PC-9 (cell line): ENCODE results near the gene PURB. TPM values are rescaled to one million over a fixed set of nuclear protein-coding genes. Genes with fewer than 3 reads are reported as not detected.

Source experiments
- BruUV-seq: library from RNA; stranded (reverse); fragments of 400-500 nt; replicated peaks from 2 replicates; lab custom pipeline; 2021; lab: Mats Ljungman, UMichigan
- CTCF ChIA-PET: fragments of 300-600 bp; sonication (Branson Sonifier 250); formaldehyde crosslinking; loops from one replicate; lab custom pipeline; 2022; ENCODE audit warnings: antibody characterized with exemption; lab: Charles Lee
- POLR2A ChIA-PET: fragments of 300-600 bp; sonication (Branson Sonifier 250); formaldehyde crosslinking; loops from one replicate; lab custom pipeline; 2022; ENCODE audit warnings: antibody characterized with exemption; ENCODE audit not compliant: unreplicated experiment; lab: Charles Lee
- DNase-seq, 2 experiments: peaks; one replicate each; pipeline versions ENCODE4 v3.0.0 to v3.0.0-alpha.2; 2015 to 2022; ENCODE audit warnings: mixed read lengths in 1 of 2
- H2AFZ ChIP-seq: fragments of 200-600 bp; sonication (generic); 2 replicates; pipeline ENCODE4 v1.8.1; 2017; ENCODE audit warnings: antibody characterized with exemption
- H3F3A ChIP-seq: fragments of 200-600 bp; sonication (generic); 2 replicates; pipeline ENCODE4 v1.8.1; 2017; ENCODE audit warnings: antibody characterized with exemption, mild to moderate bottlenecking, low read depth; ENCODE audit not compliant: insufficient read depth
- H3K27ac ChIP-seq: fragments of 200-600 bp; sonication (generic); 2 replicates; pipeline ENCODE4 v1.6.1; 2016; ENCODE audit warnings: mixed run types
- H3K27me3 ChIP-seq: fragments of 200-600 bp; sonication (generic); 2 replicates; pipeline ENCODE4 v1.6.1; 2016; ENCODE audit warnings: low read depth, mixed run types; ENCODE audit not compliant: insufficient read depth
- H3K36me3 ChIP-seq: fragments of 200-600 bp; sonication (generic); 2 replicates; pipeline ENCODE4 v1.6.1; 2016; ENCODE audit warnings: low read depth, mixed run types
- H3K4me1 ChIP-seq: fragments of 200-600 bp; sonication (generic); replicated peaks from 2 replicates; pipeline ENCODE4 v1.6.1; 2016; ENCODE audit warnings: mixed run types; ENCODE audit not compliant: insufficient read depth
- H3K4me2 ChIP-seq: fragments of 200-600 bp; sonication (generic); 2 replicates; pipeline ENCODE4 v1.6.1; 2017; ENCODE audit warnings: mixed run types
- H3K4me3 ChIP-seq: fragments of 200-600 bp; sonication (generic); 2 replicates; pipeline ENCODE4 v1.6.1; 2016; ENCODE audit warnings: mixed run types
- H3K79me2 ChIP-seq: fragments of 200-600 bp; sonication (generic); 2 replicates; pipeline ENCODE4 v1.6.1; 2017; ENCODE audit warnings: low read depth, mixed run types
- H3K9me2 ChIP-seq: fragments of 200-600 bp; sonication (generic); 2 replicates; pipeline ENCODE4 v1.8.1; 2017; ENCODE audit warnings: mild to moderate bottlenecking; ENCODE audit not compliant: insufficient read depth
- H3K9me3 ChIP-seq: fragments of 200-600 bp; sonication (generic); 2 replicates; pipeline ENCODE4 v1.8.1; 2016; ENCODE audit warnings: low read depth; ENCODE audit not compliant: insufficient read depth
- H4K20me1 ChIP-seq: fragments of 200-600 bp; sonication (generic); 2 replicates; pipeline ENCODE4 v1.8.1; 2017; ENCODE audit not compliant: insufficient read depth
- EZH2 ChIP-seq: fragments of 200-600 bp; sonication (generic); IDR thresholded peaks from 2 replicates; pipeline ENCODE4 v1.8.0; 2017; ENCODE audit warnings: antibody characterized with exemption, low read depth
- intact Hi-C: fragments of 100-400 bp; cut with micrococcal nuclease; formaldehyde crosslinking; loops from one replicate; pipeline ENCODE4 v1.10.0; 2022; ENCODE audit not compliant: unreplicated experiment
- total RNA-seq: library from RNA; stranded (reverse); gene quantifications from 2 replicates; pipeline ENCODE4 v1.2.3, GENCODE V29; 2021
- TF ChIP-seq, protein P1 (sequence below): fragments of 200-600 bp; sonication (generic); conservative IDR thresholded peaks from 2 replicates; pipeline ENCODE4 v1.6.1; 2017; ENCODE audit warnings: mixed run types, antibody characterized with exemption, mild to moderate bottlenecking, moderate library complexity

Gene PURB
- total RNA-seq, 1 experiment from 2014 or later, result 38.2 TPM

- H3K79me2 ChIP-seq, result no peaks in the 10 kb centered on the region
- H3K4me2 ChIP-seq, result no peak overlapping the region
- no peak overlapping the region for H2AFZ ChIP-seq
- no peak overlapping the region for H3K4me3 ChIP-seq
- TF ChIP-seq, protein P1, sequence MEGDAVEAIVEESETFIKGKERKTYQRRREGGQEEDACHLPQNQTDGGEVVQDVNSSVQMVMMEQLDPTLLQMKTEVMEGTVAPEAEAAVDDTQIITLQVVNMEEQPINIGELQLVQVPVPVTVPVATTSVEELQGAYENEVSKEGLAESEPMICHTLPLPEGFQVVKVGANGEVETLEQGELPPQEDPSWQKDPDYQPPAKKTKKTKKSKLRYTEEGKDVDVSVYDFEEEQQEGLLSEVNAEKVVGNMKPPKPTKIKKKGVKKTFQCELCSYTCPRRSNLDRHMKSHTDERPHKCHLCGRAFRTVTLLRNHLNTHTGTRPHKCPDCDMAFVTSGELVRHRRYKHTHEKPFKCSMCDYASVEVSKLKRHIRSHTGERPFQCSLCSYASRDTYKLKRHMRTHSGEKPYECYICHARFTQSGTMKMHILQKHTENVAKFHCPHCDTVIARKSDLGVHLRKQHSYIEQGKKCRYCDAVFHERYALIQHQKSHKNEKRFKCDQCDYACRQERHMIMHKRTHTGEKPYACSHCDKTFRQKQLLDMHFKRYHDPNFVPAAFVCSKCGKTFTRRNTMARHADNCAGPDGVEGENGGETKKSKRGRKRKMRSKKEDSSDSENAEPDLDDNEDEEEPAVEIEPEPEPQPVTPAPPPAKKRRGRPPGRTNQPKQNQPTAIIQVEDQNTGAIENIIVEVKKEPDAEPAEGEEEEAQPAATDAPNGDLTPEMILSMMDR, result no peak
- no peak for TF ChIP-seq EZH2
- H4K20me1 ChIP-seq, result no peaks in the 10 kb centered on the region
- no peaks in the 10 kb centered on the region for H3K27me3 ChIP-seq
- H3K36me3 ChIP-seq, result no peaks in the 10 kb centered on the region
- DNase-seq, result no peak
- ChIA-PET POLR2A (no interaction called here), CTCF (no interaction called here)
- no peaks in the 10 kb centered on the region for H3K9me3 ChIP-seq
- H3F3A ChIP-seq, result peaks cover 6% of the 10 kb centered on the region
- intact Hi-C loops, result no loop called here
- no peaks in the 10 kb centered on the region for H3K4me1 ChIP-seq
- BruUV-seq, result no TSS peak
- H3K27ac ChIP-seq, result no peak overlapping the region
- H3K9me2 ChIP-seq, result no peaks in the 10 kb centered on the region
Measured at GRCh38 chr7:44894888-44895580, 9.7 kb upstream of the PURB start.

GRCh38 chr7:44893710-44894234 is 8.4 kb upstream of the PURB start:
- Histone ChIP-seq H3K27ac (no peak overlapping the region), H3F3A (no peaks in the 10 kb centered on the region), H3K79me2 (no peaks in the 10 kb centered on the region), H4K20me1 (no peaks in the 10 kb centered on the region), H3K4me3 (no peak overlapping the region), H3K9me3 (no peaks in the 10 kb centered on the region), H3K36me3 (no peaks in the 10 kb centered on the region), H2AFZ (no peak overlapping the region), H3K4me1 (no peaks in the 10 kb centered on the region), H3K4me2 (no peak overlapping the region), H3K27me3 (no peaks in the 10 kb centered on the region), H3K9me2 (no peaks in the 10 kb centered on the region)
- ChIA-PET CTCF (no interaction called here), POLR2A (no interaction called here)
- DNase-seq, result no peak
- BruUV-seq, result no TSS peak
- intact Hi-C loops, result no loop called here
- TF ChIP-seq, protein P1, result no peak
- TF ChIP-seq EZH2, result no peak

GRCh38 chr7:44891791-44892190 is 6.5 kb upstream of the PURB start:
- no peaks in the 10 kb centered on the region for H3K9me3 ChIP-seq
- no peaks in the 10 kb centered on the region for H4K20me1 ChIP-seq
- no peak overlapping the region for H2AFZ ChIP-seq
- no peaks in the 10 kb centered on the region for H3K36me3 ChIP-seq
- POLR2A ChIA-PET, result no interaction called here
- H3K79me2 ChIP-seq, result peaks cover 7% of the 10 kb centered on the region; the same call in 1 of the 2 replicates
- CTCF ChIA-PET, result interaction anchor here (0.6 kb wide), 1 partner anchor 37 kb away, joined by 7 read pairs; no protein-coding TSS in a partner anchor
- H3F3A ChIP-seq, result peaks cover 6% of the 10 kb centered on the region; the same call in 1 of the 2 replicates
- H3K4me3 ChIP-seq, result no peak overlapping the region
- TF ChIP-seq, protein P1, result no peak
- TF ChIP-seq EZH2, result no peak
- H3K9me2 ChIP-seq, result no peaks in the 10 kb centered on the region
- DNase-seq, result no peak
- H3K27me3 ChIP-seq, result no peaks in the 10 kb centered on the region
- no peak overlapping the region for H3K4me2 ChIP-seq
- no TSS peak for BruUV-seq
- no peak overlapping the region for H3K27ac ChIP-seq
- intact Hi-C loops, result no loop called here
- H3K4me1 ChIP-seq, result peaks cover 2% of the 10 kb centered on the region
